Activated CD8-positive, alpha-beta T cell treated with anti-CD3 and anti-CD28 coated beads for 36 hours (primary cell): ENCODE measurements around the gene MSANTD3. TPM values are rescaled to one million over a fixed set of nuclear protein-coding genes. Genes with fewer than 3 reads are reported as not detected.
A peak's percentile ranks its signal among the peaks of the same experiment; 100 is the strongest.
"Not testable (repeated sequence)": the region's sequence is repeated elsewhere in the genome, so short reads cannot be mapped to it uniquely, and the experiment has no call there.

ENCODE experiments used
- ATAC-seq: fragments of 200-7000 bp; cut with Tn5 transposase; one replicate; pipeline ENCODE4 v1.10.0; 2021; ENCODE audit warnings: mild to moderate bottlenecking, moderate library complexity
- CTCF ChIA-PET: fragments of 350-600 bp; sonication (Branson Sonifier 250); formaldehyde crosslinking; loops from one replicate; lab custom pipeline; 2021; ENCODE audit warnings: antibody characterized with exemption; lab: Charles Lee
- POLR2A ChIA-PET: fragments of 350-600 bp; sonication (Branson Sonifier 250); formaldehyde crosslinking; loops from one replicate; lab custom pipeline; 2021; ENCODE audit warnings: antibody characterized with exemption; lab: Charles Lee
- DNase-seq: peaks from one replicate; pipeline ENCODE4 v3.0.0-alpha.2; 2020
- H3K27ac Mint-ChIP-seq: one replicate; pipeline ENCODE4 v1.8.0; 2021; ENCODE audit warnings: mild to moderate bottlenecking, mixed read lengths
- H3K27me3 Mint-ChIP-seq: one replicate; pipeline ENCODE4 v1.8.0; 2021; ENCODE audit warnings: mixed read lengths
- H3K36me3 Mint-ChIP-seq: one replicate; pipeline ENCODE4 v1.8.0; 2021; ENCODE audit warnings: low read depth, mixed read lengths
- H3K4me1 Mint-ChIP-seq: one replicate; pipeline ENCODE4 v1.8.0; 2021; ENCODE audit warnings: low read depth, mixed read lengths
- H3K4me3 Mint-ChIP-seq: one replicate; pipeline ENCODE4 v1.8.0; 2021; ENCODE audit warnings: mild to moderate bottlenecking, moderate library complexity, mixed read lengths
- H3K9me3 Mint-ChIP-seq: one replicate; pipeline ENCODE4 v1.8.0; 2021; ENCODE audit warnings: mixed read lengths
- CTCF ChIP-seq: fragments of 200-600 bp; IDR thresholded peaks from one replicate; pipeline ENCODE4 v1.8.0; 2022; ENCODE audit warnings: antibody characterized with exemption, mild to moderate bottlenecking
- intact Hi-C: fragments of 100-400 bp; cut with micrococcal nuclease; formaldehyde crosslinking; loops from one replicate; pipeline ENCODE4 v1.10.0; 2022
- total RNA-seq, 2 experiments: library from RNA; stranded (reverse); gene quantifications; one replicate each; pipeline ENCODE4 v1.2.3, GENCODE V29; 2021

MSANTD3 gene
- total RNA-seq, 2 experiments from 2014 or later = 13.3 to 14.6 TPM

DNA sequence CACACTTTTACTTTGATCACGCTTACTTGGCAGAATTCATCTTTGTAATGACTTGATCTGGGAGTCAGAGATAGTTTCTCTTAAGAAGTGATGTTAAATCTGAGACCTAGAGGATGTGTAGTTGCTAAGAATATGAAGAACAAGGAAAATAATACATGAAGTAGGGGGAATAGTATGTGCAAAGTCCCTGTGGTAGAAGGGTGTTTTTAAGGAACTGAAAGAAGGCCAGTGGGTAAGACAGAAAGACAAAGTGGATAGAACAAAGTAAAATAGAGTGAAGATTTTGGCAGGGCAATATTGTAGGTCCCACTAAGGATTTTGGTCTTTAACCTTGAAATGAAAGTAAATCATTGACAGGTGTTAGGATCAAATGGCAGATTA, 17.8 kb upstream of the MSANTD3 start:
- no peaks in the 10 kb centered on the region for H3K36me3 Mint-ChIP-seq
- ATAC-seq (no peak), DNase-seq (no peak)
- peaks cover 20% of the 10 kb centered on the region for H3K27me3 Mint-ChIP-seq
- peaks cover 9% of the 10 kb centered on the region for H3K4me1 Mint-ChIP-seq
- no peaks in the 10 kb centered on the region for H3K9me3 Mint-ChIP-seq
- ChIA-PET CTCF (no interaction called here), POLR2A (no interaction called here)
- TF ChIP-seq CTCF = no peak
- intact Hi-C loops = no loop called here
- no peak overlapping the region for H3K4me3 Mint-ChIP-seq
- H3K27ac Mint-ChIP-seq = no peak overlapping the region

GRCh38 chr9:100411472-100412283, 15.3 kb upstream of the MSANTD3 start:
- peaks cover 20% of the 10 kb centered on the region for H3K27me3 Mint-ChIP-seq
- no peak for TF ChIP-seq CTCF
- intact Hi-C loops = no loop called here
- peak; percentile 92 for DNase-seq
- no peaks in the 10 kb centered on the region for H3K9me3 Mint-ChIP-seq
- ChIA-PET CTCF (interaction anchor here (0.7 to 1.1 kb wide), 3 partner anchors 13 to 184 kb away, joined by 3 to 4 read pairs (median 3); partner anchors contain the start of gene TMEFF1), POLR2A (no interaction called here)
- no peaks in the 10 kb centered on the region for H3K36me3 Mint-ChIP-seq
- ATAC-seq = peak; percentile 100
- peak overlapping the region; percentile 75 for H3K27ac Mint-ChIP-seq
- H3K4me3 Mint-ChIP-seq = peak overlapping the region; percentile 75
- peaks cover 9% of the 10 kb centered on the region for H3K4me1 Mint-ChIP-seq

DNA sequence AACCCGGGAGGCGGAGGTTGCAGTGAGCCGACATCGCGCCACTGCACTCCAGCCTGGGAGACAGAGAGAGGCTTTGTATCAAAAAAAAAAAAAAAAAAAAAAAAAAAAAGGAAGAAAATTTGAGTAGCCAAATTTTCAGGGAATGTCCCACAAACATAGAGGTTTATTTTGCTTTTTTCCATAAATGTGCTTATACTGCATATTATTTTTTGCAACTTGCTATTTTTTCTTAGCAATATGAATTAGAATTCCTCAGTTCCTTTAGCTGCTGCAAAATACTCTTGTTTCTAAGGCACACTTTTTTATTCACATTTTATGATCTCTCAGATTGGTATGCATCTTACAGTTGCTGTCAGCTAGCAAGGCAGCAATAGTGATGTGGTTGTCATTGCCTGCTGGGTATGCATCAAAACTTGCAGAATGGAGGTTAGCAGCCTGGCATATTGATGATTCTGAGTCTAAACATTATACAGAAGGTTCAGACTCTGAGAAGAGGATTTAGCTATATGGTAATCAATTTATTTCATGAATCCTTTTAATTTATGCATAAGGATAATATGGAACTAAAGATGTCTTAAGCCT, 13.0 kb upstream of the MSANTD3 start:
- no peak for TF ChIP-seq CTCF
- H3K36me3 Mint-ChIP-seq = no peaks in the 10 kb centered on the region
- ATAC-seq (no peak), DNase-seq (no peak)
- no peak overlapping the region for H3K27ac Mint-ChIP-seq
- no peak overlapping the region for H3K4me3 Mint-ChIP-seq
- CTCF ChIA-PET = interaction anchor here (1.0 to 1.1 kb wide), 2 partner anchors 12 to 552 kb away, joined by 3 to 4 read pairs; partner anchors contain the start of gene MSANTD3
- peaks cover 22% of the 10 kb centered on the region for H3K27me3 Mint-ChIP-seq
- intact Hi-C loops = no loop called here
- H3K9me3 Mint-ChIP-seq = no peaks in the 10 kb centered on the region
- peaks cover 9% of the 10 kb centered on the region for H3K4me1 Mint-ChIP-seq
- POLR2A ChIA-PET = interaction anchor here (1.2 kb wide), 1 partner anchor 13 kb away, joined by 3 read pairs; the partner anchor contains the start of gene MSANTD3

GRCh38 chr9:100417815-100418214, 9.1 kb upstream of the MSANTD3 start:
- Mint-ChIP-seq H3K27me3 (peaks cover 27% of the 10 kb centered on the region), H3K4me3 (no peak overlapping the region), H3K9me3 (no peaks in the 10 kb centered on the region), H3K4me1 (no peaks in the 10 kb centered on the region), H3K36me3 (no peaks in the 10 kb centered on the region), H3K27ac (no peak overlapping the region)
- no peak for TF ChIP-seq CTCF
- intact Hi-C loops = no loop called here
- POLR2A ChIA-PET = no interaction called here
- DNase-seq = no peak
- CTCF ChIA-PET = interaction anchor here (1.0 to 1.4 kb wide), 2 partner anchors 9 to 19 kb away, joined by 3 read pairs; partner anchors contain the start of gene MSANTD3
- no peak for ATAC-seq

DNA sequence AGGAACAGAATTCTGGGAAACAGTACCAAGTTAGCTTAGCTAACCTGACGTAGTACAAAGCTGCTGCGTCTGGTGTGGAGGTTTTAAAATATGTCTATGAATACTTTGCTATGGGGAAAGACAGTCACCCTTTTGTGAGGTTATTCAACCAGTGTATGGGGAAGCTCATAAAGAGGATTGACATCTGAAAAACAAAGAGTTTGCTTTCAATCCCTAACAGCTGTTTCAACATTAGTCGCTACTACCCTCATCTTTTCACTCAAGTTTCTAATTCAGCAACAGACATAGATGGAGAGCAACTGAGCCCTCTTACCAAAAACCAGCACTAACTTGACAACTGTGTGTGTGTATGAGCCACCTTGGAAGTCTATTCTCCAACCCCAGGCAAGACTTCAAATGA, 7.8 kb upstream of the MSANTD3 start:
- POLR2A ChIA-PET = interaction anchor here (1.1 kb wide), 1 partner anchor 17 kb away, joined by 4 read pairs; no protein-coding TSS in a partner anchor
- no peak overlapping the region for H3K27ac Mint-ChIP-seq
- ATAC-seq = no peak

DNA sequence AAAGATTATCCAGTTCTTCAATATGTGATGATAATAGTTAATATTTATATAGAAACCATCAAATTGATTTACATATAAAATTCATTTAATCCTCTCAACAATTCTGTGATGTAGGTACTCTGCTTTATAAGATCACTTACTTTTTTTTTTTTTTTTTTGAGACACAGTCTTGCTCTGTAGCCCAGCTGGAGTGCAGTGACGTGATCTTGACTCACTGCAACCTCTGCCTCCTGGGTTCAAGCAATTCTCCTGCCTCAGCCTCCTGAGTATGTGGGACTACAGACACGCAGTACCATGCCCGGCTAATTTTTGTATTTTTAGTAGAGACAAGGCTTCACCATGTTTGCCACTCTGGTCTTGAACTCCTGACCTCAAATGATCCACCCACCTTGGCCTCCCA, 5.8 kb upstream of the MSANTD3 start:
- H3K27ac Mint-ChIP-seq = not testable (repeated sequence)

More for the DNA sequence above, 7.8 kb upstream of the MSANTD3 start:
- no peaks in the 10 kb centered on the region for H3K9me3 Mint-ChIP-seq
- intact Hi-C loops = no loop called here
- peaks cover 26% of the 10 kb centered on the region for H3K27me3 Mint-ChIP-seq
- H3K36me3 Mint-ChIP-seq = no peaks in the 10 kb centered on the region
- H3K4me3 Mint-ChIP-seq = no peak overlapping the region
- DNase-seq = no peak
- TF ChIP-seq CTCF = no peak
- no peaks in the 10 kb centered on the region for H3K4me1 Mint-ChIP-seq
- CTCF ChIA-PET = interaction anchor here (0.7 to 0.8 kb wide), 2 partner anchors 10 to 18 kb away, joined by 3 read pairs; no protein-coding TSS in a partner anchor

More for the DNA sequence above, 5.8 kb upstream of the MSANTD3 start:
- CTCF ChIA-PET = interaction anchor here (1.2 kb wide), 1 partner anchor 16 kb away, joined by 3 read pairs; no protein-coding TSS in a partner anchor
- peaks cover 22% of the 10 kb centered on the region for H3K27me3 Mint-ChIP-seq
- H3K36me3 Mint-ChIP-seq, H3K4me3 Mint-ChIP-seq, DNase-seq, ATAC-seq, H3K4me1 Mint-ChIP-seq, intact Hi-C loops, H3K9me3 Mint-ChIP-seq, POLR2A ChIA-PET: not testable (repeated sequence)
